ENCODE data around the gene CLTC.
A peak's percentile ranks its signal among the peaks of the same experiment; 100 is the strongest.

Gene CLTC

DNA sequence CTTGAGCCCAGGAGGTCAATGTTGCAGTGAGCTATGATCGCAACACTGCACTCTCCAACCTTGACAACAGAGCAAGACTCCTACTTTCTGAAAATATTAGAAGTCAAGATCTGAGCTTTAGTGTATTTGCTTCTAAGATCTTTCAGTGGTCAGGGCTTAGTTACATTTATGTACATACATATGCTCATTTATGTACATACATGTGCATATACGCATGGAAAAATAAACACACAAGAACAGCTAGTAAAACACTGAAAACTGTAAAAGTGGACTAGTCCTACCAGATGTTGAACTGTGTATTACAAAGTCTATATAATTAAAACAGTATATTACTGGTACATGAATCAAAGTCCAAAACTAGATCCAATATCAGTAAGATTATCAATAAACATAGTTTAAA, 59.2 kb downstream of the CLTC start:
- no peak for DNase-seq (ENCODE audit: low read depth, low spot score)

DNA sequence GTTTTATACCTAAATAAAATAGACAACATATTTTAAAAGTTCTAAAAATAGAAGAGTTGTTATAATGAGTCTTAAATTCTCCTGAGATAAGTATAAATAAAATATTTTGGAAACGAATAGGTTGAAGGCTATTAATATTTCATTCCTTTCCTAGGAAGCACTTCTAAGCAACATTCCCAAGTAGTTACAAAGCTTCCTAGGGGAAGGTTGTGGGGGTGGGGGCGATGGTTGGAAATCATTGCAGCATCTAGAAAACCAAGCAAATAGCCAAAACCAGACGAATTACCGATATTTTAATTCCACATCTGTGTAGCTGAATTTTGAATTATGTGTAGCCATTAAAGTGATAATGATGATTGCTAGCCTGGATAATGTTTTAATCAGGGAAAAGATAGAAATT, 60.6 kb downstream of the CLTC start:
- no peak for DNase-seq (ENCODE audit: low read depth, low spot score)

DNA sequence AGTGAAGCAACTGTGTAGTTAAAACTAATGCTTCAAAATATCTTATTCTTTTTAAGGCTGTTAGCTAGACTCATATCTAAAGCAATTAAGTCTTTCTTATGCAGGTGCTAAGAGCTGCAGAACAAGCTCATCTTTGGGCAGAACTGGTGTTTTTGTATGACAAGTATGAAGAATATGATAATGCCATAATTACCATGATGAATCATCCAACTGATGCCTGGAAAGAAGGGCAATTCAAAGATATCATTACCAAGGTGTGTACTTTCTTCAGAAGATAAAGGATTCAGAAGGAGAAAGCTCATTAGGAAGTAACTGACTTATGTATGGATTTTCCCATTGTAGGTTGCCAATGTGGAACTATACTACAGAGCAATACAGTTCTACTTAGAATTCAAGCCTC, 63.6 kb downstream of the CLTC start:
- no peak for DNase-seq (ENCODE audit: low read depth, low spot score)

DNA sequence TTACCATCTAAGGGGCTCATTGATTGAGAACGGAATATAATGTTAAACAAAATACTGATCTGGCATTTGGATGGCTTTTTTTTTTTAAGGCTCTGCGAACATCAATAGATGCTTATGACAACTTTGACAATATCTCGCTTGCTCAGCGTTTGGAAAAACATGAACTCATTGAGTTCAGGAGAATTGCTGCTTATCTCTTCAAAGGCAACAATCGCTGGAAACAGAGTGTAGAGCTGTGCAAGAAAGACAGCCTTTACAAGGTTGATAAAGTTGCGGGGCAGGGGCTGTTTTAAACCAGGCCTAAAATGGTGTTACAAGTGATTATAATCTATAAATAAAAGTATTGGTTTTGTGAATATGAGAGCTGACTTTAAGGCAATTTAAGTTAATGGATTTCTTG, 65.3 kb downstream of the CLTC start:
- no peak for DNase-seq (ENCODE audit: low read depth, low spot score)

DNA sequence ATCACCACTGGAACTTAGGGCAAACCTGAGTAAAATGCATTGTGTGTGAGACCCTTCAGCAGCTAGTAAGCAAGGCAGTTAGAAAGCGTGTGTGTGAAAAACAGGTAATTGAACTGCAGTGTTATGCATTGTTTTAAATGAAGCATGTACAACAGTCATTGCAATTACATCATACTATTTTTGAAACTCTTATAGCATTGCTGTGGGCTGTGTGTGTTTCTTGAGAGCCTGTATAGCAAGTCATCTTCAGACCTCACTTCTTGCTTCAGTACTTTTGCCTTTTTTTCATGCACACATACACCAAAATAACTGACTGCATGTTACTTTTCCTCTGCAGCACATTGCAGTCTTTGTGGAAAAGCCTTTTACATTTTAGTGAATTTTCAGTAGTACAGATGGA, 68.3 kb downstream of the CLTC start:
- DNase-seq (ENCODE audit: low read depth, low spot score), result no peak

DNA sequence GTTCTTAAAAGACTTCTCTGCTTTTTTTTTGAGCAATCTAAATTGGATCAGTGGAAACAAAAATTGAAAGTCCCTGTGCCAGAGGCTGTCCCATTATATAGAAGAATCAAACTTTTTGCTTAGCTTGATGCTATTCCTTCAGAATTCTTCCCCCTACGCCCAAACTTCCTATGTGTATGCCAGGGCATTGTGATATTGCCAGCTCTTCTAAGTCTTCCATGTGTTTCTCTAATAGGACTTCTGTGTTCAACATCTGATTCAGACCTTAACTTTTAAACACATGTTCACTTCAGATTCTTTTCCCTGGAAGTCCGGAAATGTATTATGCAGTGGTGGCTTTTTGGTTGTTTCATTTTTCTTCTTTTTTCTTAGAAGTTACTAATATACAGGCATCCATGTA, 68.8 kb downstream of the CLTC start:
- DNase-seq (ENCODE audit: low read depth, low spot score), result no peak

DNA sequence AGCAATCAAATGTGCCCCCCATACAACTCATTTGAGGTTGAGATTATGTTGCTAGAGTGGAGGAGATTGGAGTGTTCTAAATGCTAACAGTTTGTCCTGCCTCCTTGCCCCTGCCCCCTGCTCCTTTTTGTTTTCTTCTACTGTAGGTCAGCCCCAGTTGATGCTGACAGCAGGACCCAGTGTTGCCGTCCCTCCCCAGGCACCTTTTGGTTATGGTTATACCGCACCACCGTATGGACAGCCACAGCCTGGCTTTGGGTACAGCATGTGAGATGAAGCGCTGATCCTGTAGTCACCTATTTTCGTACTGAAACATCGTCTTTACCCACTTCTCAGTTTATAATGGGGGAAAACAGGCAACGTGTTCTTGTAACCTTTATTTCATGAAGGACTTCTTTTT, 73.9 kb downstream of the CLTC start:
- no peak for DNase-seq (ENCODE audit: low read depth, low spot score)

DNA sequence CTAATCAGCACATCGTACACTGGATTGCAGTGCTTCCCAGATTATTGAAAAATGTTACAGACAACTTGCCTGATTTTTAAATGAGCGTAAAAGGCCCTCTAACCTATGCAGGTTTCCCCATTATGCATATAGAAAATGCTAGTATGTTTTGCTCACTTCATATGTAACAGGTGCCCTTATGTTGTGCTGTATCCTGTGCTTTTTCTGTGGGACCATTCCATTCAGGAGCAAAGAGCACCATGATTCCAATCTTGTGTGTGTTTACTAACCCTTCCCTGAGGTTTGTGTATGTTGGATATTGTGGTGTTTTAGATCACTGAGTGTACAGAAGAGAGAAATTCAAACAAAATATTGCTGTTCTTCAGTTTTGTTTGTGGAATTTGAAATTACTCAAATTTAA, 74.6 kb downstream of the CLTC start:
- no peak for DNase-seq (ENCODE audit: low read depth, low spot score)

DNA sequence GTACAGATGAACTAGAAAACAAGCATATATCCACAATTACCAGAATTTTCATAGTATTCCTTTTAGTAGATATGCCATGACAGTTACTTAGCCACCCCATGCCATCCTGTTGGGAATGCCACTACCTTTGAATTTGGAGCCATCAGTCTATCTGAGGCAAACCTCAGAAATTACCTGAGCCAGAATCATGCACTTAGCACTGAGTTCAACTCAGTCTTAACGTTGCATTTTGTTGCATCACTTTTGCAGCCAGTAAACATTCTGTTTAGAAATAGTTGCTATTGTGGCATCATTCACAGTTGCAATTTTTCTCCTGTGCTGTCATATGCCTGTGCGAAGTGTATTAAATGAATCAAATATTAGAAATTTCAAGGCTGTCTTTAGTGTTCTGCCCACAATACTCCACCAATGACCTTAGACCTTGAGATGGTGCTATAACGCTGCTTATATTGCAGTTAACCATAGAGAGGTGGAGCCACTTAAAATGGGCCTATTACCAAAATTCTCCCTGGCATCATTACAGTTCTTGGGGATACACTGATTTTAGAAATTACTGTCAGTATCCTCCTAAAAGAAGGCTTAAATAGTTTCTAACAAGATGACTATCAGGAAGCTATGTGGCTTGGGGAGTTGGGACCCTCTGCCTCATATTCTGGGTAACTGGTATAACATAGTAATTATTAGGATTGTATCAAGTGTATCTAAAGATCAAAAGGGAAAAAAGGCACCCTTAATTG, 76.4 kb downstream of the CLTC start:
- no peak for DNase-seq (ENCODE audit: low read depth, low spot score)

DNA sequence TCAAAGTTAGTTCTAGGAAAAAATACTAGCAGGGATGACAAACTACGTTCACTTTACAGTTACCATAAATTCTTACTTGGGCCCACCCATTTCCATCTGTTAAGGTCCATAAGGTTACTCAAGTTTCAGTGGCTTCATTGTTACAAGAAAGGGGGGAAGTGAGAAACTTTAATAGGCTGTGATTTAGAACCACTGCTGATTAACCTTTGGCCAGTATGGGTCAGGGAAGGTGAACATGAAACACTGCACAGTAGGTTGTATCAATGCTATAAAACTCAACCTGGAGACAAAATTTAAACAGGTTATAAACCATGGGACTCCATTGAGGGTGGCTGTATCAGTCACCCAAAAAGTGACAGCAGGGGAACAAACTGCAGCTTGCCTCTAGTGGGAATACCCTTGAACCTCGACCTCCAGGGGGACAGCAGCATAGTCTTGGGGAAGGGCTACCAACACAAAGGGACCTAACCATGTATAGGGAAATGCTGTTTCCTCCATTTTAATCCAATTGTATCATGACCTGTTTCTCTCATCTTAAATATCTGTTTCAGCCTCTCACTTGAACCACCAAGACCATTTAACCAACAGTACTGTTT, 77.1 kb downstream of the CLTC start:
- no peak for DNase-seq (ENCODE audit: low read depth, low spot score)

DNA sequence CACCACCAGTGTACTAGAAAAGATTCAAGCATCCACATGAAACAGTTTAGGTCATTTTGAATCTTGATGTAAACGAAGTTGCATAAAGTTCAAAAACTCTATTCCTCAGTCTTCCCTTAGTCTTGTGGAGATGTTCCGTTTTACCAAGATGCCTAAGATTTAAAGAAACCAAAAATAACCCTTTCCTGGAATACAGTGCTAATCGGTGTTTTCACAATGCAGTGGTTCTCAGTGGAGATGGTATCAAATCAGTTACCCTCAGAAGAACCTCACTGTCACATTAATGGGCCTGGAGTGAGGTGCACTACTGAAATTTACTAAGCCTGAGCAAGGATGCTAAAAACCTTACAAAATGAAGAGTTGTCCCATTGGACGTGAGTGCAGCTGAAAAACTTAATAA, 78.4 kb downstream of the CLTC start:
- DNase-seq (ENCODE audit: low read depth, low spot score), result no peak

DNA sequence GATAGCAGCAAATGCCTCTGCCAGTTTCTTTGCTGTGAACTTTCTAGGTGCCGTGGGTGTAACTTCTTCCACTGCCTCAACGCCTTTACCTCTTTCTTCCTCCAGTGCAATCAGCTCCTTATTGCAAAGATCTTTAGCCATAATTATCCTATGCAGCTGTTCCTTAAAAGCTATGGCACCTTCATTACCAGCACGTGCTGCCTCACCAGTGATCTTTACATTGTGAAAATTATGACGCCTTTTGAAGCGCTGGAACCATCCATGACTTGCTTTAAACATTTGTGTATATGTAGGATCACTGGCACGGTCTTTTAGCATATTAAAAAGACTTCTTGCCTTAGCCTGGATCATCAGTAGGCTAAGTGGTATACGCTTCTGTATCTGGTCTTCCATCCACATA, 79.5 kb downstream of the CLTC start:
- no peak for DNase-seq (ENCODE audit: low read depth, low spot score)

DNA sequence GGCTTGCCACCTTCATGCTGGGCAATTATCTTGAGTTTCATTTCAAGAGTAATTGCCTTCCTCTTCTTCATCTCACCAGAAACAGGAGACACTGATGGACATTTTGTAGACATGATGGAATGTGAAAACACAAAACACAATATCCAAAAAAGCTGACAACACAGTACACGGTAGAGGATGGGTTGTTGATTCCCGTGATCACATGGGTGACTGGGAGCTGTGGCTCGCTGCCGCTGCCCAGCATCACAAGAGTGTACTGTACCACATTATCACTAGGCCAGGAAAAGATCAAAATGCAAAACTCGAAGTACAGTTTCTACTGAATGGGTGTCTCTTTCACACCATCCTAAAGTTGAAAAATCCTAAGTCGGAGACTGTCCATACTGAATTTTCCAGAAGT, 80.1 kb downstream of the CLTC start:
- no peak for DNase-seq (ENCODE audit: low read depth, low spot score)

DNA sequence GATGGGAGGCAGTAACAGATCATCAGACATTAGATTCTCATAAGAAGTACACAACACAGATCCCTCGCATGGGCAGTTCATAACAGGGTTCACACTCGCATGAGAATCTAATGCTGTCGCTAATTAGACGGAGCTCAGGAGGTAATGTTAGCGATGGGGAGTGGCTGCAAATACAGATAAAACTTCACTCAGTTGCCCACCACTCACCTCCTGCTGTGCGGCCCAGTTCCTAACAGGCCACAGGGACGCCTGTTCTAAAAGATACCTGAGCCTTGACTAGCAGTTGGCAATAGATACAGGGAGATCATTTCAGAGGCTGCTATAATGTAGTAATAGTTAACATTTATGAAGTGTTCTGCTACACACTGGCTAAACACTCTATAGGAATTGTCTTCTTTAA, 82.6 kb downstream of the CLTC start:
- DNase-seq (ENCODE audit: low read depth, low spot score), result no peak

DNA sequence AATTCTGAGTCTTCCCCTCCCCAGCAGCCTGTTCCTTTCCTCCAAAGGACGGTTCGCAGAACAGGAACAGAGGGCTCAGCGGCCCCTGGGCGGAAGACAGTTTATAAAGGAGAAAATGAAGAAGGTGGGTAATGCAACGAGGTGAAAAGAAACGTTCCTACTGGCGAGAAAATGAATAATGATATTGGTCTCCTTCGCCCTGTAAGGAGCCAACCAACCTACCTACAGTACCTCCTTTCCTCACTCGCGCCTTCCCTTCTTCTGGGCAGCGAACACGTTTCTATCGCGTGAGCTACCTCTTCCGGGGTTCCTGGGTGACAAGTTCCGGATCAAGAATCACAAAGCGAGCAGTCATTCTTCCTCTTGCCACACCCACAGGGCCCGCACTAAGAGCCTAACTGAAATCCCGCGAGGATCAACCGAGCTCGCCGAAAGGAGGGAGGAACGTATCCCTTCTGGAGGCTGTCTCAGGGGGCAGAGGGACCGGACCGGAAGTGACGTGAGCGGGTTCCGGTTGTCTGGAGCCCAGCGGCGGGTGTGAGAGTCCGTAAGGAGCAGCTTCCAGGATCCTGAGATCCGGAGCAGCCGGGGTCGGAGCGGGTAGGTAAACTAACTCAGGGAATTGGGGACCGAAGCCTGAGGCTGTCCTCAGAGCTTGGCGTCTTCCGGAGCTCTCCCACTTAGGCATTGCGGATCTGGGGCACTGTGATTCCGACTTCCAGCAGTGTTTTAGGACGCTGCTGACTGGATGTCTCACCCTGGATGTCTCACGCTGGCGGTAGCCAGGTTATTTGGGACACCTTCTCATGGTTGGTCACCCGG, 87.7 kb downstream of the CLTC start, which contains the start of the genes PTRH2 and VMP1:
Gene PTRH2, minus strand, starts transcription at position 282 of the 822 bp plus-strand sequence. CDS start 9,452 bp downstream, outside the sequence.
Gene VMP1, plus strand, starts transcription at position 506 of the 822 bp plus-strand sequence. CDS start 23,793 bp downstream, outside the sequence.
- peak; percentile 99 for DNase-seq (ENCODE audit: low read depth, low spot score)

DNA sequence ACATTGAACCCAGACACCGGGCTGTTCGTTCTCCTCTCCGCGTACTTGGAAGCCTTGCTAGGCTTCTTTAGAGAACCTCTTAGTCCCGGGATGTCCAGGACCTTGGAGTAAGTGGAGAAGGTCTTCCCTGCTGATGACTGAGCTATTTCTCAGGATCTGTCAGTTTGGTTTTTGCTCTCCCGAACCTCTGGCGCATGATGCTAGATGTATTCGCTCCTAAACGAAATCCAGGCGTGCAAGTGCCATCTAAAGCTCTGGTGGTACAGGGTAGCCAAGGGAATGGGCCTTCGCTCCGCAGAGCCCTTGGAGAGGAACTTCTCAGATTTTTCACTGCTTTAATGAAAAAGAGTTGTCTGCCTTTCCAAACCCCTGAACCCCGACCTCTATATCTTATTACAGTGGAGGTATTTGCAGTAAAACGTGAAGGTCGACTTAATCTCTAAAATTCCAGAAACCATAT, 88.3 kb downstream of the CLTC start:
- DNase-seq (ENCODE audit: low read depth, low spot score), result no peak

DNA sequence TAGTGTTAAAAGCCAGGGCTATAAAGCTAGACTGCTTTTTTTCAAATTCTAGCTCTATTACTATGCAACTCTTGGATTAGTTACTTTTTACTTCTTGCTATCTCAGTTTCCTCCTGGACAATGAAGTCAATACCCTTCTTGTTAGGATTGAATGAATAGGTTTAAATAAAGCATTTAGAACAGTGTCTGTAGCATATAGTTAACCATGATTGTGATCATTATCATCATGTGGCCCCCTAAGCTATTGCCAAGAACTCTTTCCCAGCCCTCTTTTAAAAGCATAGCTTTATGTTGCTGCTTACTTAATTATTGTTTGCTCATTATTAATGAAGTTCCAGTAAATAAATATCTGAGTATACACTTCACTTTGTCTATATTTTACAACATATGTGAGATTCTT, 92.2 kb downstream of the CLTC start:
- no peak for DNase-seq (ENCODE audit: low read depth, low spot score)

DNA sequence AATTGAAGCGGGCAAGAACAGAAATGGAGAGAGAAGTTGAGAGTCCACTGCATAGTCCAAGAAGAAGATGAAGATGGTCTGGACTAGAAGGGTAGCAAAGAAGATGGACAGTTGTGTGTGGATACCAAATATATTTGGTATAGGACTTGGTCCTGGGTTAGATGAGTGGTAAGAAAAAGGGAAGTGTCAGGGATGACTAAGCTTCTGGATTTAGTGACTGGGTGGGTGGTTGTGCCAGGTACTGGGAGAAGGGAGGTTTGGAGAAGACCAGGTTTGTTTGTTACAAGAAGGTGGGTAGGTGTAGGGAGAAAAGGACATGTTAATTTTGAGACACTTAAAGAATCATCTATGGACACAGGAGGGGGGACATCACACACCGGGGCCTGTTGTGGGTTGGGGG, 93.2 kb downstream of the CLTC start:
- DNase-seq (ENCODE audit: low read depth, low spot score), result no peak

DNA sequence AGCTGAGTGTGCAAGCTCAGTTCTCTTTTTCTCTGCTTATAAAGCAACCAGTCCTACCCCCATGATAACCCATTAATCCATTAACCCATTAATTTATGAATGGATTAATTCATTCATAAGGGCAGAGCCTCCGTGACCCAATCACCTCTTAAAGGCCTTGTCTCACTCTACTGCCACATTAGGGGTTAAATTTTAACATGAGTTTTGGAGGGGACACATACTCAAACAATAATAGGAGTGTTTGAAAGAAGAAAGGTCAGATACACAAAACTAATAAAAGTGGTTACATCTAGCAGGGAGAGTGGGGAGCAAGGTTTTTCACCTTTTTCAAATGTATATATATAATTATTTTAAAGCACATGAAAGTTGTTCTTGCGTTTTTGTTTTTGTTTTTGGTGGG, 94.6 kb downstream of the CLTC start:
- no peak for DNase-seq (ENCODE audit: low read depth, low spot score)

DNA sequence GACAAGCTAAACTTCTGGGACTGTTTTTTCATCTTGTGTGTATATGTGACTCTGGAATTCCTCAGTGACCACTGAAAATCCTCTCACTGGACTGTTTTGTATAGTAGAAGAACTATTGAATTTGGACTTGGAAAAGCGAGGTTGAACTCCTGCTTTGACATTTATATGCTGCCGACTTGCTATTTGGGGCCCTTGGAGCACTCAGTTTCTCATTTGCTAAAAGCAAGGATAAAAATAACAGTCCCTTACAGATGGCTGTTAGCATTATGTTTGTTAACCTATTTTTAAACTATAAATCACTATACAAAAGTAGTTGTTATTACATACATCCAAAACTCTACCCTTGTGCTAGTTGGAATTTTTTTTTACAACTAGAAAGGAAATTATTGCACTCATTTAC, 96.7 kb downstream of the CLTC start:
- DNase-seq (ENCODE audit: low read depth, low spot score), result no peak

DNA sequence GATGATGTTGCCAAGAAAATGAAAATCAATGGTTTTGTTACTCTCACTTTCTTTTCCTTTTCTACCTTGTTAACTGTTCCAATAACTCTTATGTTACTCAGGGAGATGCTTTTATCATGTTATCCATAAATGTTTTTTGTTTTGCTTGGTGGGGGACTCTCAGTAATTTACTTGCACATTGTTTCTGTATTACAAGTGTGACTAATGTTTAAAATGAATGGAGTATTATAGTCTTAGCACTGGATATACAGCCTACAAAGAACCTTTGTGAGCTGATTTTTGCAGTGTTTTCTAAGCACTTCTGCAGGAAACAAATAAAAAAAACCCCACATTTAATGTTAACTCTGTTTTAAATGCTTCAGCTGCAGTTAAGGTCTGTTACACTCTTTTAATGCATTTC, 99.8 kb downstream of the CLTC start:
- no peak for DNase-seq (ENCODE audit: low read depth, low spot score)

DNA sequence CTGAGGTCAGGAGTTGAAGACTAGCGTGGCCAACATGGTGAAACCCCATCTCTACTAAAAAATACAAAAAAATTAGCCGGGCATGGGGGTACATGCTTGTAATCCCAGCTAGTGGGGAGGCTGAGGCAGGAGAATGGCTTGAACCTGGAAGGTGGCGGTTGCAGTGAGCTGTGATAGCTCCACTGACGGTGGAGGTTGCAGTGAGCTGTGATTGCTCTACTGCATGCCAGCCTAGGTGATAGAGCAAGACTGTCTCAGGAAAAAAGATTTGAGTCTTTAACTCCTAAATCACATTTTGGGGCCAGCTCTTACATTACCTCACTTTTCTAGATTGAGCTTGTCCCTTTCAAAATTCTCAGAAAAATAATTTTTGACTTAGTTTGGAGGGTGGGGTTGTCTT, 102.9 kb downstream of the CLTC start:
- no peak for DNase-seq (ENCODE audit: low read depth, low spot score)

DNA sequence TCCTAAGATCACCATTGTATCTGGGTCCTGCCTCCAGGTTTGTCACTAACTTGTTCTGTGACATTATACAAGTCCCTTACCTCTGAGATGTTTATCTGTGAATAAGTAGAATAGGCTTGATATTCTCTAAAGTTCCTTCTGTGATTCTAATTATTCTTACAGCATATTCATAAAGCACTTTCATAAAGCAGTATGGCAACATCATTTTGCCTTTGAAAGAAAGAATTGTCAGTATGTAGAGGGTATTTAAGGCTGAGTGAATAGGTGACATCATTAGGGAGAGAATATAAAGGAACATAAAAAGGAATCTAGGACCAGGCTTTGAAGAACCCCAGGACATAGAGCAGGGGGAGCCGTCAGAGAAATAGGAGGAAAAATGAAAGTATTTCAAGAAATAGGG, 103.3 kb downstream of the CLTC start:
- no peak for DNase-seq (ENCODE audit: low read depth, low spot score)

Data from iPS DF 19.7 (cell line).